ENCODE measurements around the gene GBX2. TPM values are rescaled to one million over a fixed set of nuclear protein-coding genes. Genes with fewer than 3 reads are reported as not detected.

The GBX2 gene
- total RNA-seq, 1 donor from 2014 or later, result not detected

DNA sequence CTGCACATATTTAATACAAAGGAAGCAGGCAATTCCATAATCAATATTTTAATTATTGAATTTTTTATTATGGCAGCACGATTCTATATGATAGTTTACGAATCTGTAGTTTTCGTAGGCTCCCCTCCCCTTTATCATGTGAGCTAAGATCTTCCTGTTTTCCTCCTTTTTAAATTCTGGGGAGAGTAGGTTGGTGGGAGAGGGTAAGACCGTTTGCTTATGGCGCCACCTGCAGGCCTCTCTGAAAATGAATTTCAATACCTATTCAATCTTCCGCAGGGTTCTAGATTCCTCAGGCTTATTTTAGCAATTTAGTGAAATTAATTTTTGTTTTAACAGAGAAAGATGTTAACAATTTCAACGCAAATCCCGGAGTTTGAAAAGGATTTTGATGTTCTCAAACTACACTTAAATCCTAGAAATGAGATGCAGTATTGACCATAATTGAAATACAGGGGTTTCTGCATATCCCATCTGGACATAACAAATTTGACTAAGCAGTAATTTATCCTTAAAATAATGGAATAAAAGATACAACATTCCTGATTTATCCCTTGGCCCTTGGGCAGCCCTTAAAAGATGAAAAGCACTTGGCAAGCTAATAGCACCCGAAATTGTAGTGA is 12.8 kb upstream of the GBX2 start:
- intact Hi-C loops (cut with DNase I), result no loop called here
- peak in 1 of 2 donors; percentile 54 for ATAC-seq
- H3K27me3 ChIP-seq (ENCODE audit: low read depth), result peaks cover 57% of the 10 kb centered on the region

DNA sequence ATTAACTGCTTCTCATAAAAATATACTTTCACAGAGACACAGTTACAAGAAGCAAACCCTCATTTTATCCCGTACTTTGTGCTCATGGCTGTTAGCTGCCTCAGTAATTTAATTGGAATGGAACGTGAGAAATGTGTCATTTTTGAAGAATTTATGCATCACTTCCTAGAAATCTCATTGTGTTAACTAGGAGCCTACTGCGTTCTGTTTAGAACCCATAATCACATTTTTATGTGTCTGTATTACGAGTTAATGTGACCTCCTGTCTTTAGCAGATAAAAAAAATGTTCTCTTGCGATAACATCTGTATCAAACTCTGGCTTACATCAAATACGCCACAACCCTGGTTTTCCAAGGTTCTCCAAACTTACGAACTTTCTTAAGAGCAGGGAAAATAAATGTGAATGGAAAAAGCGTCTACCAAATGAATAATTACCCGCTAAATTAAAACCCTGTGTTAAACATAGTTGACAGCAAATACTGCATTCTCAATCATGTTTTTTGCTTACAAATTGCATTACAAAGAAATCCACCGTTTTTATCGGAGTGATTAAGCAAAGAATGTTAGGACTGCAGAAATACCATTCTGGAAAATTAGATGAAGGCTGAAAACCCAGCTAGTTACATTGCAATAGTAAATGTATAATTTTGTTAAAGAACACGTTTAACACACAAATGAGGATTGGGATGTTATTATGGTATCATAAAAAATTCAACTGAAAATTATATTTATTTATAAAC is 12.1 kb upstream of the GBX2 start:
- intact Hi-C loops (cut with DNase I), result no loop called here
- Histone ChIP-seq H3K9me3 (no peaks in the 10 kb centered on the region), H3K27me3 (ENCODE audit: low read depth) (peaks cover 62% of the 10 kb centered on the region), H3K4me1 (peaks cover 19% of the 10 kb centered on the region), H3K36me3 (no peaks in the 10 kb centered on the region), H3K4me3 (no peak overlapping the region), H3K27ac (no peak overlapping the region)
- DNase-seq (no peak), ATAC-seq (no peak)
- TF ChIP-seq, protein P1, sequence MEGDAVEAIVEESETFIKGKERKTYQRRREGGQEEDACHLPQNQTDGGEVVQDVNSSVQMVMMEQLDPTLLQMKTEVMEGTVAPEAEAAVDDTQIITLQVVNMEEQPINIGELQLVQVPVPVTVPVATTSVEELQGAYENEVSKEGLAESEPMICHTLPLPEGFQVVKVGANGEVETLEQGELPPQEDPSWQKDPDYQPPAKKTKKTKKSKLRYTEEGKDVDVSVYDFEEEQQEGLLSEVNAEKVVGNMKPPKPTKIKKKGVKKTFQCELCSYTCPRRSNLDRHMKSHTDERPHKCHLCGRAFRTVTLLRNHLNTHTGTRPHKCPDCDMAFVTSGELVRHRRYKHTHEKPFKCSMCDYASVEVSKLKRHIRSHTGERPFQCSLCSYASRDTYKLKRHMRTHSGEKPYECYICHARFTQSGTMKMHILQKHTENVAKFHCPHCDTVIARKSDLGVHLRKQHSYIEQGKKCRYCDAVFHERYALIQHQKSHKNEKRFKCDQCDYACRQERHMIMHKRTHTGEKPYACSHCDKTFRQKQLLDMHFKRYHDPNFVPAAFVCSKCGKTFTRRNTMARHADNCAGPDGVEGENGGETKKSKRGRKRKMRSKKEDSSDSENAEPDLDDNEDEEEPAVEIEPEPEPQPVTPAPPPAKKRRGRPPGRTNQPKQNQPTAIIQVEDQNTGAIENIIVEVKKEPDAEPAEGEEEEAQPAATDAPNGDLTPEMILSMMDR (IDR thresholded peaks at IDR 0.05), result no peak

More for the DNA sequence above, 12.8 kb upstream of the GBX2 start:
- Histone ChIP-seq H3K4me3 (no peak overlapping the region), H3K4me1 (peaks cover 19% of the 10 kb centered on the region), H3K27ac (no peak overlapping the region), H3K36me3 (no peaks in the 10 kb centered on the region), H3K9me3 (no peaks in the 10 kb centered on the region)
- TF ChIP-seq, protein P1 (IDR thresholded peaks at IDR 0.05), result peak; percentile 71
- DNase-seq, result no peak

DNA sequence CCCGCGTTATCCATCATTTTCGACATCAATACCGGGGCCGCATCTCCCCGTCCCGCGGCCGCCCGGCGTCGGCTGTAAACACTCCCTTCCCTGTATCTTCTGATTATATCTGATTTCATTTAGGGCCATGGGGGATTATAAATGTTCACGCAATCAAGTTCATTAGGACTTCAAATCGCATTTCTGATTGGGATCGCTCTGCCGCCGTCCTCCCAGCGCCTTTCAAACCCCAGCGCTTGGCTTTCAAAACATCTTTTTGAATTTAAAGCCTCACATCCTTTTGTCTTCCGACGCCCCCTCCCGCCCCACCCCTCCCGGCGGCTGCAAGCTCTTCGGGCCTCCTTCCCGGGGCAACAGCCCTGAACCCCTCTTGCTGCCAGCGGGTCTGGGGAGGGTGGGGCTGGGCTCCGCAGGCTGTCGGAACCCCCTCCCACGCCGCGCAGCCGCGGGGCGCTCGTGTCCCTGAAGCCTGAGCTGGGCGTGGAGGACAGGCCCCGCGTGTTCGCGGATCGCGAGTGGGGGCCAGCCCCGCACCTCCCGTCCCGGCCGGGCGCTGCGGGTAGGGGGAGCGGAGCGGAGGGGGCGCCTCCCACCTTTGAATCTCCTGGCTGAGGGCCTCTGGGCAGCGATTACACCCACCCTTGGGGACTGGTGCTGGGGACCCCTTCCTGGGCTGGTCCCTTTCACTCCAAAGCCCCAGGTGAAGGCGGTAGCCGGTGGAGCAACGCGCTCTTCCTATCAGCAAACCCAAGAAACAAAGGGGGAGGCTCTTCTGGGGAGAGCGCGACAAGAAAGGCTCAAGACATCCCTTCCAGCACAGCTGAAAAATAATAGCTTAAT is 11.3 kb upstream of the GBX2 start:
- H3K4me1 ChIP-seq, result peaks cover 19% of the 10 kb centered on the region
- no peak overlapping the region for H3K4me3 ChIP-seq
- no peak overlapping the region for H3K27ac ChIP-seq
- no peaks in the 10 kb centered on the region for H3K9me3 ChIP-seq
- H3K36me3 ChIP-seq, result no peaks in the 10 kb centered on the region
- TF ChIP-seq, protein P1 (IDR thresholded peaks at IDR 0.05), result no peak
- DNase-seq, result no peak
- peaks cover 69% of the 10 kb centered on the region for H3K27me3 ChIP-seq (ENCODE audit: low read depth)
- no peak for ATAC-seq
- intact Hi-C loops (cut with DNase I), result loop anchor here (10.0 kb wide), 1 partner anchor 395 kb away; no protein-coding TSS in a partner anchor

- Histone ChIP-seq H3K27me3 (ENCODE audit: low read depth) (peaks cover 75% of the 10 kb centered on the region), H3K4me3 (peak overlapping the region; percentile 34), H3K9me3 (no peaks in the 10 kb centered on the region), H3K4me1 (peaks cover 19% of the 10 kb centered on the region), H3K27ac (no peak overlapping the region), H3K36me3 (no peaks in the 10 kb centered on the region)
- intact Hi-C loops (cut with DNase I), result loop anchor here (10.0 kb wide), 1 partner anchor 394 kb away; no protein-coding TSS in a partner anchor
- ATAC-seq (no peak), DNase-seq (no peak)
- TF ChIP-seq, protein P1 (IDR thresholded peaks at IDR 0.05), result no peak
Observed at GRCh38 chr2:236178890-236179235, 10.7 kb upstream of the GBX2 start.
